GM19239 (cell line): ENCODE results near the gene ZNF467.

Experiments
- DNase-seq: peaks from one replicate; pipeline ENCODE4 v3.0.0; 2011; ENCODE audit warnings: low spot score; ENCODE audit not compliant: insufficient read length
- FAIRE-seq: peaks from 2 replicates; lab custom pipeline; 2011; peaks lifted over from hg19 to GRCh38; lab: Jason Lieb, UNC

Gene ZNF467

DNA sequence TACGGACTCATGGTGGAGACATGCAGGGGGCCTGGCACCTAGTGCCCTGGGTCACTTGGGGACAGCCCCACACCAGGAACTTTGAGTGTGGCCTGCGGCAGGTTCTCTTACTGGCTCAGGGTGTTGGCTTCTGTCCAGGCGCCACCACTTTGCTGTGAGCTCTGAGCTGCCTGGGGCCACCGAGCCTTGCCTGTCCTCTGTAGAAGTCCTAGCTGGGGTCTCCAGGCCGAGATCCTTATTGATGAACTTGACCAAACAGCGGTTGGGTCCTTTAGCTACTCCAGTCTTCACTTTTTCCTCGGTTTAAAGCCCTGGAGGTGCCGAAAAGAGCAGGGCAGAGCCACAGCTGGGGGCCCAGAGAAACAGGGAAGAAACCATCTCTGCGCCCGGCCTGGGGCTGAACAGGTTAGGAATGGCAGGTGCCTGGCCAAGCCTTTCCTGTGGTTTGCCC lies 41.3 kb downstream of the ZNF467 start:
- no peak for FAIRE-seq

DNA sequence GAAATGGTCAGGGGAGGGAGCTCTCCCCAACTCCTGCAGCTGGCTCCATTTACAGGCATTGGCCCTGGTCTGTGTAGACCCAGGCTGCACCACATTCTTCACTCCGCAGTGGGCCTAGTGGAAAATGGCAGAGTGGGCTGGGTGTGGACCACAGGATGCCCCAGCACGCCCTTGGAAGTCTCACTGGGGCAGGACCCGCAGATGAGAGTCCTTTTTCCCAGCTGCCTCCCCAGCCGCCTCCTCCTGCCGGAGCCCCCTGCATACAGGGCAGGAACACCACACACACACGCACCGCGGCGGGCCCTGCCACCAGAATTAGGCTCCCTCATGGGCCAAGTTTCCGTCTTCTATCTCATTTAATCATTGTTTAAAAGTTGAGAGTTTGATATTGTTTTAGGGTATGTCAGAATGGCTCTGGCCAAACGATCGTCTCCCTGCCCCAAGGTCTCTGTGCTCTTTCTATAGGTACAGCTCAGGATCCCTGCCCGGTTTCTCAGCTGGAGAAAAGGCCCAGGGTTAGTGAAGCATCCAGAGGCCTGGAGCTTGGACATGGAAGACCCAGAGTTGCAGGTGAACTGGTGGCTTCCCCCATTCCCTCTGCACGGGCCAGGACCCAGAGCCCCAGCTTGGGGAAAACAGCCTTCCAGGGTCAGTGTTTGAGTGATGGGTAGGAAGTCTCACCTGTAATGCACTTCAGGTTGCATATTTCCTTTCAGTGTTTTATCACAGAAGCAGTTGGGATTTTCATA lies 42.0 kb downstream of the ZNF467 start:
- DNase-seq = no peak
- no peak for FAIRE-seq

More for the DNA sequence above, 41.3 kb downstream of the ZNF467 start:
- DNase-seq = no peak

DNA sequence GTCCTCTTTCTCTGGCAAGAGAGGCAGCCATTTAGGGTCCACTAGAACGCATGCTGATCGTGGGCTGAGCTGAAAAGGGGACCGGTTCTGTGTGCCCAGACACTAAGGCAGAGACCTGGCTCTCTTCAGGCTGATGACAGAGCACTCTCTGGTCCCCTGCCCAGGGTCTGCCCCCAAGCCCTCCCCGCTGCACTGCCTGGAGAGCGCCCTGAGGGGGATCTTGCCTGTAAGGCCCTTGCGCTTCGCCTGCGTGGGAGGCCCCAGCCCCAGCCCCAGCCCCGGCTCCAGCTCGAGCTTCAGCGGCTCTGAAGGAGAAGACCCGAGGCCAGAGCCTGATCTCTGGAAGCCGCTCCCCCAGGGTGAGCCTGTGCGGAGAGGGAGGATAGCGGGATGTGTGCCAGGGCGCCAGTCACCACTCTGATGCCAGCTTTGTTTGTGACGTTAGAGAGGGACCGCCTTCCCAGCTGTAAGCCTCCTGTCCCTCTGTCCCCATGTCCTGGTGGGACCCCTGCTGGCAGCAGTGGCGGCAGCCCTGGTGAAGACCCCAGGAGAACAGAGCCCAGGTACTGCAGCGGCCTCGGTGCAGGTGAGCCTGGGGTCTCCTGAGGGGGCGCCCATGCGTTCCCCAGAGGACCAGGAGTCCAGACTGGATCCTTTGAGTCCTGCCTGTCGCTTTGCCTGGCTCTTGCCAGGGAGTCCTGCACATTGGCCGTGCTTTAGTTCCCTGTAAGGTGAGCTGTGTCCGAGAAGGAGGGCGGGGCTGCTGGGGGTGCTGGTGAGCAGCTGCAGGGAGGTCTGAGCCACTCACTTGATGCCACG lies 43.2 kb downstream of the ZNF467 start:
- no peak for FAIRE-seq

DNA sequence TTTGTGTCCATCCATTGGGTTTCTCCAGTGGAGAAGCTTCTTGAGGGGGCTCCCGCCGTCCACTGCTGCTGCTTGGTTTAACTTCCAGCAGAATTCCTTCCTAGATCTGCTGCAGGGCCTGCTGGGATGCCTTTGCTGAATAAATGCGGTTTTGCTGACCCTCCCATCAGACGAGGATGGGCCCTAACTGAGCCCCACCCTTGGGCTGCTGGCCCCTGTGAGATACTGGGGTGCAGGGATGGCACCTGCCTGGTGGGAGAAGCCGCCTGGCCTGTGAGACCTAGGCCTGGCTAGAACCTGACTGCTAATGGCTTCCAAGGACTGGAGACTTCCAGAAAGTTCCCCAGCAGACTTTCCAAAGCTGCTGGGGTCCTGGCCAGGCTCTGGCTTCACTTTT lies 43.8 kb downstream of the ZNF467 start:
- no peak for FAIRE-seq
- DNase-seq = no peak

More for the DNA sequence above, 43.2 kb downstream of the ZNF467 start:
- no peak for DNase-seq

DNA sequence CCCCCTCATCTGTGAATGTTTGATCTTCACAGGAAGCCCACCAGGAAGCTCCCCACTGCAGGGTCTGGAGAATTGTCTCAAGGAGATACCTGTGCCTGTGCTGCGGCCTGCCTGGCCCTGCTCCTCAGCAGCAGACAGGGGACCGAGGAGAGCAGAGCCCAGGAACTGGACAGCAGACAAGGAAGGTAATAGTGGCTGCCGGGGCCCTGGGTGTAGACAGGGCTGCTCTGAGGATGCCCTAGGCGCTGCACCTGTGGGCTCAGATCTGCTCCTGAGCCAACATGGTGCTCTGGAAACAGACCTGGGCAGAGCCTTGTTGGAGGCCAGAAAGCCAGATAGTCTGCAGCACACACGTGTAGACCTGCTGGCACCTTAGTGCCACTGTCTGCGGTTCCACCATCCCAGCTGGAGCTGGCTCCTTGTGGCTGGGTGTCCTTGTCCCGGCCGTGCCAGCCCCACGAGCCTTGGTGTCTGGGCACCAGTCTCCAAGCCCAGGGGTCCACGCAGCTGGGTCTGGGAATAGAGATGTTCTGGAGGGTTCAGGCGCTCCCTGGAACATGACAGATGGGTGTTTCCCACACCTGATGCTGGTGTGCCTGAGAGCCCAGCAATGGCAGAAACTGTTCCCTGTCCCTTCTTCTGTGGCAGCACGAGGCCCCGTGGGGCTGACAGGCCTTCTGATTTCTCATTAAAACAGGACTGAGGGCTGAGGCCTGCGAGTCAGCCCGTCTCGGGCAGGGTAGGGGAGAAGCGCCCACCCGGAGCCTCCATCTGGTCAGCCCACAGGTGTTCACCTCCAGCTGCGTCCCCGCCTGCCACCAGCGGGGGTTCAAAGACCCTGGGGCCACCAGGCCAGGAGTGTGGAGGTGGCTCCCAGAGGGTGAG lies 44.7 kb downstream of the ZNF467 start:
- no peak for FAIRE-seq
- DNase-seq = no peak

DNA sequence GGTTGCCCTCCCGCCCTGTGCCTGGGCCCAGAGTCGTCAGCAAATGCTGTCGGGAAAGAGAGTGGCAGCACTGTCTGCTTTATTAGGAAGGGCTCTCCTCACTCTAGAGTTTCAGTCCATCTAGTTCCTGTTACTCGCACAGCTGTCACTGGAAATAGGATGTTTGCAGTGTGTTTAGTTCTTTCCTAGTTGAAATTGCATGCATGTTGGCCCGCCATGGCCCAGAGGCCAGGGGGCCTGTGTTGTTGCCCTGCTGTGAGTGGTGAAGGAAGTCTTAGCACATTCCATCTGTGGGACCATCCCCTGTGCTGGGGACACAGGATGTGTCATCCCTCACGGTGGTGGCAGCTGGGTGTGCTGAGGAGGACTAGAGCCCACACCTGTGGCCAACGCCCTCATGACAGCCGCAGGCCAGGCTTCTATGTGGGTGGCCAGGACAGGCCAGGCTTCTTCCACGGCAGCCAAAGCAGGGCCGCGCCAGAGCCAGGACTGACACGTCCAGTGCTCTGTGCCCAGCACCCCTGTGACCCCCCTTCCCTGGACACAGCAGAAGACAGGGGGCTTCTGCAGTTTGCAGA lies 45.4 kb downstream of the ZNF467 start:
- FAIRE-seq = no peak

DNA sequence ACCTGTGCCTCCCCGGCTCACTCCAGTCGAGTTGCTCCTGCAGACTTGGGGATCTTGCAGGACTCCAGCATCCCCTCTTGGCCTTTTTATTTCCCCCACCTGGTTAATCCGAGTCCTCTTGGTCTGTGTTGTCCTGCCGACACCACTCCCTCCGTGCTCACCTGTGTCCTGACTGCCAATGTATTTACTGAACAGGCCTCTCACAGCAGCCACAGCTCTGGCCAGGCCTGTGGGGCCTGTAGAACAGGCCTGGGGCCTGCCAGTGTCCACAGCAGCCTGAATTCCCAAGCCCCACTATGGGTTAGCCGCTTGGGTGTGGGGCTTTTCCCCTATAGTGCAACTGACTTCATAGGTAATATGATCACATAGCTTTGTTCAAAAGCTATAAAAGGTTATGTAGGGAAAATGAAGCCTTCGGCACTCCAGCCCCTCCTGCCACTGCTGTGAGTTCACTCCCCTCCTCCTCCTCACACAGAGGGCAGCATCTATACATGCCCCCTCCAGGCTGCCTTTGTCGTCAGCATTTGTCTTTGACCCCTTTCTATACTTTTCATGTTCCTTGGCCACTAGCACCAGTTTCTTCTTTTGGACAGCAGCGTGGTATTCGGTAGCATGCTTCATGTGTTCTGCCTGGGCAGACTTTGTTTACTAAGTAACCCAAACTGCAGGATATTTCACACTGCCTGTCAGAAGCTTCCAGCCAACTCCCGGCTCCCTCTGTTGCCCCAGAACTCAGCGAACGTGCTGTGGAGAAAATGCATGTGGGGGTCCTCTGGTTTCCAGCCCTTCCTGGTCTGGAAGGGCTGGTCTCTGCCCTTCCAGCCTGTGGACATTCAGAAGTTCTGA lies 46.1 kb downstream of the ZNF467 start:
- FAIRE-seq = no peak
- no peak for DNase-seq

More for the DNA sequence above, 45.4 kb downstream of the ZNF467 start:
- no peak for DNase-seq

DNA sequence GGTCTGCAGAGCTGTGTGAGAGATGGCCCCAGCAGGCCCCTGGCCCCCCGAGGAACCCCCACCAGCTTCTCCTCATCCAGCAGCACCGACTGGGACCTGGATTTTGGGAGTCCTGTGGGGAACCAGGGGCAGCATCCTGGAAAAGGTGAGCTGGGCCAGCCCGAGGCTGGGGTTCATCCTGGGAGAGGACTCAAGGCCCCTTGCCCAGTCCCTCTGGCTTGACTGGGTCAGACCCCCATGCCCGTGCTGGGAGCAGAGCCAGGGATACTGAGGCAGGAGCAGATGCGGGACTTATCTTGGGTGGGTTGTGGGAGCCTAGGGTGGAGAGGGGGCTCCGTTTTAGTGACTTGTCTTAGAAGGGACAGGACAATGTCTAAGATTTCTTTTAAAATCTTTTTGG lies 47.5 kb downstream of the ZNF467 start:
- FAIRE-seq (no peak), DNase-seq (no peak)

DNA sequence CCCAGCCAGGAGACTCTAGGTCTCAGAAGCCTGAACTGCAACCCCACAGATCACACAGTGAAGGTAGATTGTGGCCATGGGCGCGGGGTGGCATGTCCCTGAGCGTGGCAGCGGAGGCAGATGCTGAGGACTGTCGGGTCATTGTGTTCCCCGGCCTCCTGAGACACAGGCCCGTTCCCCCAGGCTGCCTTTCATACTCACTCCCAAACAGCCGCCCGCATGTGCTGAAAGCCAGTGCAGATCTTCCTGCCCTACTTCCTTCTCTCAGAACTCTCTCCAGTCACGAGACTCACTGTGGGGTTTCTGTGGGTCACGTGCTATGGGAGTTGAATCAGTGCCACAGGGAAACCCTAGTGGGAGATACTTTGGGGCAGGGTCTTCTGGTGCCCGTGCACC lies 48.0 kb downstream of the ZNF467 start:
- DNase-seq (no peak), FAIRE-seq (no peak)

DNA sequence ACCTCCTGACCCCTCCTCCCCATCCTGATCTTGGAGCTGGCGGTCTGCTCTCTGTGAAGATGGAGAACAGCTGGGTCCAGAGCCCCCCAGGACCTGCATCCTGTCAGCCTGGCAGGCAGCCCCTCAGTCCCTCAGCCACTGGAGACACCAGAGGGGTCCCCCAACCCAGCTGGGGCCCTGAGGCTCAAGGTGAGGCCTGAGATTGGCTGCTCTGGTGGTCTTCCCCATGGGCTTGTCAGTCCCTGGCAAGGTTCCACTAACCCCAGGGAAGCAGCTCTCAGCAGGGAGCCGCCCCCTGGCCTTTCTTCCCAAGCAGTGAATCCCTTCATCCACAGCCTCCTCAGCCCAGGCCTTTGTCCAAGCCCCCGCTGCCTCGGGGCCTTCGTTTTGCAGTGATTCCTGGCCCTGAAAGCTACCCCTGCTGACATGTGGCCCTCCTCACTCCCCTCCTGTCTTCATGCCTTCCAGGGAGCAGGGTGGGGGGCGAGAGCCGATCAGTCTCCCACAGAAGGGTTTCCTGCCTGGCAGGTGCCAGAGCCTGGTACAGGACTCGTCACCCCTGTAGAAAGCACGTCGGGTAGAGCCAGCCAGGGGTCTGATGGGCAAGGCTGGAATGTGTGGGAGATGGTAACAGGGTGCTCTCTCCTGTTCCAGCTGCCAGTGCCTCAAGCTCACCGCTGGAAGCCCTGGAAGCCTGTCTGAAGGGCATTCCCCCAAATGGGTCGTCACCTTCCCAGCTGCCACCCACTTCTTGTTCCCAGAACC lies 48.5 kb downstream of the ZNF467 start:
- DNase-seq (no peak), FAIRE-seq (no peak)

DNA sequence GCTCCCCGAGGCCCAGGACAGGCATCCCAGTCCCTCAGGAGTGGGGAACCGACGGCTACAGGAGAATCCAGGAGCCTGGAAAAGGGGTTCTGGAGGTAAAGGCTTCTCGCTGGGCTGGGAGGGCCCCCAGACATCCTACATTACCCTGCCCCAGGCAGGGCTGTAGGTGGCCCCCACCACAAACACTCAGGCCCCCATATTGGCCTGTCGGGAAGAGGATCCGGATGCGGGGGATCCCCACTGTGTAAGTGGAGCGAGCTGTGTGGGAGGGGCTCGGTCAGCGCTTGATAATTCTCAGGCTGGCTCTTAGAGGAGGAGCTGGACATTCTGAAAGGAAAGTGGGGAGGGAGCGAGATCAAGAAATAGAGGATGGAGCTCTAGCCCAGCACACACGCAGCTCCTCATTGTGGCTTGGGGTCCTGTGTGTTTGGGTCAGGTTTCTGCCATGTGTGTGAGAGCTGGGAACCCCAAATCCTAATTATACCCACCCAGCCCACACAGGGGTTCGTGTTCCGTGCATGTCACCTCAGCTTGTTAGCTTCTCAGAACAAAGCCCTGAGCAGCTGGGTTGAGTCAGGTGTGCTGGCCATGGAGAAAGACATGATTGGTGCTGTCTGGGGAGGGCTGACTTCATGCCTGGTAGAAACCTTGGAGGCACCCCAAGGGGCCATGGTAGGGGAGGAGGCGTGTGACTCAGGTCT lies 49.4 kb downstream of the ZNF467 start:
- FAIRE-seq (no peak), DNase-seq (no peak)

DNA sequence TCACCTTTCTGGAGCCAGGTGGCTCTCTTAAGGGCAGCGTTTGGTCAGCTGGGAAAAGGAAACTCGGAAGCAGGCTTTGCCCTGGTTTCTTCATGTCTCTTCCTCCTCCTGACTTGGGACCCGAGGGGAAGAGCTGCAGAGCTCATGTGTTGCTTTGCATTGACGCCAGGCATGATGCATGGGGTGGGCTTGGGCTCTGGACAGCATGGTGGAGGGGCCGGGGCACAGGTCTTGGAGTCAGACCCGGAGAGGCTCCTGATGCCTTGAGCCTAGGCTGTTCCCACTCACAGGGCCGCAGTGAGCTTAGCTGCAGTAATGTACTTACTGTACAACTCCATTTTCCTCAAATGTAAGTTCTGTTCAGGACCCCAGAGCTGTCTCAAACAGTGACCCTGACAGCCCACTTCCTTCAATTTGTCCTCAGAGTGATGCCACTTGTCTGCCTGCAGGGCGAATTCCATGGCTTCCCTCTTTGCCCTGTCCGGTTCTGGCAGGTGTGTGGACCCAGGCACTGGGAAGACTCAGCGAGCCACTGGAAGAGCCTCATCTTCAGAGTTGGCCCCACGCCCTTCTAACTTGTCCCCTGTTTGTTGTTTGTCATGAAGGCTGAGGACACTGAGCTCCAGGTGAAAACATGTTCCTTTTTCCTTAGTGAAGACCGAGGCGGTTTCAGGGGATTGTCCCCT lies 50.2 kb downstream of the ZNF467 start:
- DNase-seq (no peak), FAIRE-seq (no peak)

DNA sequence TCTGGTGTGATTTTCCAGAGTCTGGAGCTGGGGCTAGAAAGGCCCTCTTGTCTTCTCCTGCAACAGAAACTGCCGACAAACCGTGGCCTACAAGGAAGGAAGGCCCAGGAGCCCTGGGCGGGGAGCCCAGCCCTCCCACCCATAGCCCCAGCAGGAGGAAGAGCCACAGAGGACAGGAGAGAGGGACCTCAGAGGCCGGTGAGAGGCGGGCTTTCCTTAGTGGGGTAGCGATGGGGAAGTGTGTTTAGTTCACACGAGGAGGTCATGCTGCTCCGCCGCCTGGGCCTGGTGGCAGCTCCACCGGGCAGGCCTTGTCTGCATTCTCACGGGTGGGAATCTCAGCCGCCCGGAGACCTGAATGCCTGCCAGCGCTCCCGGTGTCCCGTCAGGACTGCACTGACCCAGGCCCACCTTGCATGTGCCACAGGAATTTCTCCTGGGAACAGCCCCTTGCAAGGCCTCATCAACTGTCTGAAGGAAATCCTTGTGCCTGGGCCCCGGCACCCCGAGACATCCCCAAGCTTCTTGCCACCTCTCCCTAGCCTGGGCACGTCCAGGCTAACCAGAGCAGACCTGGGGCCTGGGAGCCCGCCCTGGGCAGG lies 50.9 kb downstream of the ZNF467 start:
- no peak for FAIRE-seq
- DNase-seq = no peak

DNA sequence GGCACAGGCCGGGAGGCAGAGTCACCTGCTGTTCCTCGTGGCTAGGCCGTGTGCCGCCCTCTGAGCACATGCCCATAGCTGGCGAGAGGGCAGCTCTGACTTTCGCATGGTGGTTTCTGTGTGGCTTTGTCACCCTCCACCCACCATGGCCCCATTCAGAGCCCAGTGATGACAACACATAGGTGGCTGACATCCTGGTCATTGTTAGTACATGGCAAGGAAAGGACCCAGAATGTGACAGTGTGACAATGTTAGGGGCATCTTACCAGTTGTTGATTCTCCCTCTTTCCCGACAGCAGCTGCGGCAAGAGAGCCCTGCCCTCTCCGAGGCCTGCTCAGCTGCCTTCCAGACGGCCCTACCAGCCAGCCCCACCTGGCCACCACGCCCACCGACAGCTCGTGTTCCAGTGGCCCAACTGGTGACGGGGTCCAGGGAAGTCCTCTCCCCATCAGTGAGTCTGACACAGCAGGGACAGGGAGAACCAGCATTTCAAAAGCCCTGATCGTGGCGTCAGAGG lies 52.2 kb downstream of the ZNF467 start:
- DNase-seq = no peak
- FAIRE-seq = no peak

DNA sequence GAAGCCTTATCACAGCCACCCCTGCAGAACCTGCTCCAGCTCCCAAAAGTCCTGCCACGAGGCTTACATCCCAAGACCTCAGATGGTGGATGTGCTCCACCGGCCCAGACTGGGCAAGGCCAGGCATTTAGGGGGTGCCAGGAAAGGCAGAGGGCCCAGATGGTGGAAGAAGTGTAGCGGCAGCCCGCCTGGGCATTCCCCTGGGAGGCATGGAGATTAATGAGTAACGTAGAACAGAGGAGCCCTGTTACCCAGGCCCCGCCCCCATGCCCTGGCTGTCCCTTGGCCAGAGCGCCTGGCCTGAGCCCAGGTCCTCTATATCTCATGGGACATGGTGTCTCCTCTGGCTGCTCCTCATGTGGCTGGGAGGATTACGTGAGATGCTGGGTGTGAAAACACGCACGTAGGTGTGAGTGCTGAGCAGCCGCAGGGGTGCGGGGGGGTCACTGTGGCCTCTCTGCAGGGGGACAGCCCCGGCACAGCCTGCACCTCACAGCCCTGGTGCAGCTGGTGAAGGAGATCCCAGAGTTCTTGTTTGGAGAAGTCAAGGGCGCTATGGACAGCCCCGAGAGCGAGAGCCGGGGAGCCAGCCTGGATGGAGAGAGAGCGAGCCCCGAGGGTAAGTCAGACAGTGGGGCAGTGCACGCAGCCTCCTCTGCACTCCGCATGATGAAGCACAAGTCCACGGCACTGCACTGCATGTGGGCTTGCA lies 52.9 kb downstream of the ZNF467 start:
- no peak for FAIRE-seq
- DNase-seq = no peak

DNA sequence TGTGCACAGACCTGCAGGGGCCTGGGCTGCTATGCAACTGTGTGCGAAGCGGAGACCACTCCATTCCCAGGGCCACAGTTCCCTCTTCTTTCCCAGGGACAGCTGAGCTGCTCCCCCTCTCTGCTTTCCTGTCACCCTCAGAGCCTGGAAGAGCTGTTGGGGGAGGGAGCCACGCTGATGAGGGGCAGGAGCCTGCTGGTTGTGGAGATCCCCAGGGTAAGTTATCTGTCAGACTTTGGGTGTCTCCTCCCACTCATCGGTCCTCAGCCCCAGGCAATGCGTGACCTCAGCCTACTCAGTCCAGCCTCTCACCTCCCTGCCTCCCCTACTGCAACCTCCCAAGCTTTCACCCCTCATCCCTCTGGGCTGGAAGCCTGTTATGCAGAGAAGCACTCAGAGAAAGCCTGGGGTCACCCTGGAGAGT lies 53.5 kb downstream of the ZNF467 start:
- DNase-seq = no peak
- FAIRE-seq = no peak
